SK-N-SH treated with all-trans-retinoic acid at 6 μM for 48 hours (cell line): ENCODE results near the gene SAMD1.

Source experiments
- ATAC-seq: fragments of 200-7000 bp; cut with Tn5 transposase; 3 replicates; pipeline ENCODE4 v1.9.1; 2020; ENCODE audit warnings: mild to moderate bottlenecking, moderate library complexity
- ARNTL ChIP-seq: fragments of 450-650 bp; formaldehyde crosslinking; IDR thresholded peaks from 2 replicates; pipeline ENCODE4 v1.5.0; 2020; ENCODE audit warnings: low read depth, mild to moderate bottlenecking, moderate library complexity, borderline replicate concordance
- BACH2 ChIP-seq: fragments of 250-450 bp; sonication (Bioruptor Pico); IDR thresholded peaks from 2 replicates; pipeline ENCODE4 v1.9.0; 2021; ENCODE audit warnings: mild to moderate bottlenecking, borderline replicate concordance
- CSDC2 ChIP-seq: fragments of 250-450 bp; sonication (Bioruptor Pico); IDR thresholded peaks from 2 replicates; pipeline ENCODE4 v1.5.0; 2020; ENCODE audit warnings: mild to moderate bottlenecking, moderate library complexity
- ESRRG ChIP-seq: fragments of 250-450 bp; sonication (Bioruptor Pico); IDR thresholded peaks from 2 replicates; pipeline ENCODE4 v1.6.1; 2021; ENCODE audit warnings: mild to moderate bottlenecking
- GLIS3 ChIP-seq: fragments of 250-450 bp; sonication (Bioruptor Pico); IDR thresholded peaks from 2 replicates; pipeline ENCODE4 v1.5.0; 2020; ENCODE audit warnings: mild to moderate bottlenecking, moderate library complexity
- ISL1 ChIP-seq: fragments of 250-450 bp; sonication (Bioruptor Pico); IDR thresholded peaks from 2 replicates; pipeline ENCODE4 v2.1.2; 2022; ENCODE audit warnings: mild to moderate bottlenecking, moderate library complexity
- OSR1 ChIP-seq: fragments of 250-450 bp; sonication (Bioruptor Pico); IDR thresholded peaks from 2 replicates; pipeline ENCODE4 v1.8.0; 2022; ENCODE audit warnings: moderate library complexity, mild to moderate bottlenecking, inconsistent platforms
- PPARA ChIP-seq: fragments of 250-450 bp; sonication (Bioruptor Pico); IDR thresholded peaks from 2 replicates; pipeline ENCODE4 v1.5.0; 2020; ENCODE audit warnings: mild to moderate bottlenecking, borderline replicate concordance
- RARB ChIP-seq: fragments of 250-450 bp; sonication (Bioruptor Pico); IDR thresholded peaks from 2 replicates; pipeline ENCODE4 v1.8.0; 2021; ENCODE audit warnings: mild to moderate bottlenecking, moderate library complexity
- SNAI2 ChIP-seq: fragments of 250-450 bp; sonication (Bioruptor Pico); IDR thresholded peaks from 2 replicates; pipeline ENCODE4 v1.5.0; 2020; ENCODE audit warnings: mild to moderate bottlenecking, moderate library complexity
- TCF4 ChIP-seq: fragments of 250-450 bp; sonication (Bioruptor Pico); IDR thresholded peaks from 2 replicates; pipeline ENCODE4 v1.8.0; 2021; ENCODE audit warnings: mild to moderate bottlenecking, moderate library complexity, borderline replicate concordance
- TOX ChIP-seq: fragments of 250-450 bp; sonication (Bioruptor Pico); IDR thresholded peaks from 2 replicates; pipeline ENCODE4 v1.8.0; 2021; ENCODE audit warnings: mild to moderate bottlenecking, moderate library complexity, borderline replicate concordance
- ZC3H10 ChIP-seq: fragments of 250-450 bp; sonication (Bioruptor Pico); IDR thresholded peaks from 2 replicates; pipeline ENCODE4 v1.5.1; 2021; ENCODE audit warnings: mild to moderate bottlenecking, moderate library complexity
- ZFP3 ChIP-seq: fragments of 250-450 bp; sonication (Bioruptor Pico); IDR thresholded peaks from 2 replicates; pipeline ENCODE4 v1.5.0; 2020; ENCODE audit warnings: mild to moderate bottlenecking, moderate library complexity
- ZFP30 ChIP-seq: fragments of 450-650 bp; formaldehyde crosslinking; IDR thresholded peaks from 2 replicates; pipeline ENCODE4 v1.5.0; 2022; ENCODE audit warnings: mild to moderate bottlenecking, moderate library complexity
- ZNF565 ChIP-seq: fragments of 450-650 bp; formaldehyde crosslinking; conservative IDR thresholded peaks from 2 replicates; pipeline ENCODE4 v1.5.0; 2020; ENCODE audit warnings: low read depth, mild to moderate bottlenecking, moderate library complexity
- ZNF70 ChIP-seq: fragments of 450-650 bp; formaldehyde crosslinking; IDR thresholded peaks from 2 replicates; pipeline ENCODE4 v1.5.0; 2020; ENCODE audit warnings: mild to moderate bottlenecking, moderate library complexity
- ZNF8 ChIP-seq: fragments of 450-650 bp; formaldehyde crosslinking; IDR thresholded peaks from 2 replicates; pipeline ENCODE4 v1.5.0; 2020; ENCODE audit warnings: mild to moderate bottlenecking, moderate library complexity
- TF ChIP-seq, protein P1 (sequence below): fragments of 250-450 bp; sonication (Bioruptor Pico); IDR thresholded peaks from 2 replicates; pipeline ENCODE4 v1.5.0; 2020; ENCODE audit warnings: mild to moderate bottlenecking, moderate library complexity
- TF ChIP-seq, protein P2 (sequence below): fragments of 250-450 bp; sonication (Bioruptor Pico); IDR thresholded peaks from 2 replicates; pipeline ENCODE4 v1.5.1; 2021; ENCODE audit warnings: mild to moderate bottlenecking, moderate library complexity
- TF ChIP-seq, protein P3 (sequence below): fragments of 250-450 bp; sonication (Bioruptor Pico); IDR thresholded peaks from 2 replicates; pipeline ENCODE4 v1.5.1; 2020; ENCODE audit warnings: low read depth, mild to moderate bottlenecking, moderate library complexity
- TF ChIP-seq, protein P4 (sequence below): fragments of 250-450 bp; sonication (Bioruptor Pico); IDR thresholded peaks from 2 replicates; pipeline ENCODE4 v1.8.0; 2021; ENCODE audit warnings: low read depth, mild to moderate bottlenecking, moderate library complexity, borderline replicate concordance

SAMD1 gene

DNA sequence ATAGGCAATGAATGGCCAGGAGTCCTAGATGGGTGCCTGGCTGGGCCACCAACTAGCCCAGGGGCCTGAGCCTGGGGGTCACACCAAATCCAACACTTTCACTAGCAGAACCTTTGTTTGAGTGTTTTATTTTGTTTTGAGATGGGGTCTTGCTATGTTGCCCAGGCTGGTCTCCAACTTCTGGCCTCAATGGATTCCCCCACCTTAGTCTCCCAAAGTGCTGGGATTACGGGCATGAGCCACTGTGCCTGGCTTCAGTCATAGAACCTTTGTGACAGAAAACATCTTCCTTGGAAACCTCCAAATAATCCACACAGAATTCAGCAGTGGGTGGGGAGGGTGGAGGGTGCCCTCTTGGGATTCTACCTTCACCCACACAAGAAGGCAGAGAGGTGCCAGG, 20.9 kb upstream of the SAMD1 start:
- TF ChIP-seq ISL1 (CRISPR knock-in tag) (no peak), ARNTL (CRISPR knock-in tag) (no peak), SNAI2 (no peak), ZC3H10 (CRISPR knock-in tag) (no peak), GLIS3 (CRISPR knock-in tag) (no peak), ZFP30 (CRISPR knock-in tag) (no peak), ZNF8 (no peak), ZNF70 (CRISPR knock-in tag) (no peak), PPARA (no peak), ESRRG (CRISPR knock-in tag) (no peak), RARB (CRISPR knock-in tag) (no peak), ZFP3 (CRISPR knock-in tag) (no peak)
- TF ChIP-seq, protein P1, sequence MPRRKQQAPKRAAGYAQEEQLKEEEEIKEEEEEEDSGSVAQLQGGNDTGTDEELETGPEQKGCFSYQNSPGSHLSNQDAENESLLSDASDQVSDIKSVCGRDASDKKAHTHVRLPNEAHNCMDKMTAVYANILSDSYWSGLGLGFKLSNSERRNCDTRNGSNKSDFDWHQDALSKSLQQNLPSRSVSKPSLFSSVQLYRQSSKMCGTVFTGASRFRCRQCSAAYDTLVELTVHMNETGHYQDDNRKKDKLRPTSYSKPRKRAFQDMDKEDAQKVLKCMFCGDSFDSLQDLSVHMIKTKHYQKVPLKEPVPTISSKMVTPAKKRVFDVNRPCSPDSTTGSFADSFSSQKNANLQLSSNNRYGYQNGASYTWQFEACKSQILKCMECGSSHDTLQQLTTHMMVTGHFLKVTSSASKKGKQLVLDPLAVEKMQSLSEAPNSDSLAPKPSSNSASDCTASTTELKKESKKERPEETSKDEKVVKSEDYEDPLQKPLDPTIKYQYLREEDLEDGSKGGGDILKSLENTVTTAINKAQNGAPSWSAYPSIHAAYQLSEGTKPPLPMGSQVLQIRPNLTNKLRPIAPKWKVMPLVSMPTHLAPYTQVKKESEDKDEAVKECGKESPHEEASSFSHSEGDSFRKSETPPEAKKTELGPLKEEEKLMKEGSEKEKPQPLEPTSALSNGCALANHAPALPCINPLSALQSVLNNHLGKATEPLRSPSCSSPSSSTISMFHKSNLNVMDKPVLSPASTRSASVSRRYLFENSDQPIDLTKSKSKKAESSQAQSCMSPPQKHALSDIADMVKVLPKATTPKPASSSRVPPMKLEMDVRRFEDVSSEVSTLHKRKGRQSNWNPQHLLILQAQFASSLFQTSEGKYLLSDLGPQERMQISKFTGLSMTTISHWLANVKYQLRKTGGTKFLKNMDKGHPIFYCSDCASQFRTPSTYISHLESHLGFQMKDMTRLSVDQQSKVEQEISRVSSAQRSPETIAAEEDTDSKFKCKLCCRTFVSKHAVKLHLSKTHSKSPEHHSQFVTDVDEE (CRISPR knock-in tag) = no peak
- TF ChIP-seq, protein P2, sequence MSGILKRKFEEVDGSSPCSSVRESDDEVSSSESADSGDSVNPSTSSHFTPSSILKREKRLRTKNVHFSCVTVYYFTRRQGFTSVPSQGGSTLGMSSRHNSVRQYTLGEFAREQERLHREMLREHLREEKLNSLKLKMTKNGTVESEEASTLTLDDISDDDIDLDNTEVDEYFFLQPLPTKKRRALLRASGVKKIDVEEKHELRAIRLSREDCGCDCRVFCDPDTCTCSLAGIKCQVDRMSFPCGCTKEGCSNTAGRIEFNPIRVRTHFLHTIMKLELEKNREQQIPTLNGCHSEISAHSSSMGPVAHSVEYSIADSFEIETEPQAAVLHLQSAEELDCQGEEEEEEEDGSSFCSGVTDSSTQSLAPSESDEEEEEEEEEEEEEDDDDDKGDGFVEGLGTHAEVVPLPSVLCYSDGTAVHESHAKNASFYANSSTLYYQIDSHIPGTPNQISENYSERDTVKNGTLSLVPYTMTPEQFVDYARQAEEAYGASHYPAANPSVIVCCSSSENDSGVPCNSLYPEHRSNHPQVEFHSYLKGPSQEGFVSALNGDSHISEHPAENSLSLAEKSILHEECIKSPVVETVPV = no peak
- no peak for ATAC-seq

DNA sequence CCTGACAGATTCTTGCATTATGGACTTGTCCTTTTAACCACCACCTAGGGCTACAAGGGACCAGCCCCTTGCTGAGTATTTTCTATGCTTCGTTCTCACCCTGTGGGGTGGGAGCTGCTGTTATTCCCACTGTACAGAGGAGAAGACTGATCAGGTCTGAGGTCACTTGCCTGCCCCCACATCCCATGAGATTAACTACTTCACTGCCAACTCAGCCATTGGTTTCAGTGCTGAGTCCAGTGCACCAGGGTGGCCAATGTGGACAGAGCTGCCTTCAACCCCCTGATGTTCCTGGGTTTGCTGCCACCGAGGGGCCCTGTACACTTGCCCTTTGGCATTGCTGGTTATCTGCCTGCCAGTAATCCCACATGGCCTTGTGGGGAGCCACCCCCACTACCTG, 20.1 kb upstream of the SAMD1 start:
- no peak for ATAC-seq
- no peak for TF ChIP-seq SNAI2
- no peak for TF ChIP-seq ISL1 (CRISPR knock-in tag)
- TF ChIP-seq, protein P2 = no peak
- TF ChIP-seq ARNTL (CRISPR knock-in tag) = no peak
- TF ChIP-seq ZNF70 (CRISPR knock-in tag) = no peak
- no peak for TF ChIP-seq ZNF565
- TF ChIP-seq ZC3H10 (CRISPR knock-in tag) = no peak
- TF ChIP-seq RARB (CRISPR knock-in tag) = no peak
- TF ChIP-seq PPARA = no peak
- no peak for TF ChIP-seq ESRRG (CRISPR knock-in tag)
- no peak for TF ChIP-seq OSR1 (CRISPR knock-in tag)
- TF ChIP-seq, protein P1 (CRISPR knock-in tag) = no peak
- no peak for TF ChIP-seq TCF4
- no peak for TF ChIP-seq ZFP3 (CRISPR knock-in tag)

DNA sequence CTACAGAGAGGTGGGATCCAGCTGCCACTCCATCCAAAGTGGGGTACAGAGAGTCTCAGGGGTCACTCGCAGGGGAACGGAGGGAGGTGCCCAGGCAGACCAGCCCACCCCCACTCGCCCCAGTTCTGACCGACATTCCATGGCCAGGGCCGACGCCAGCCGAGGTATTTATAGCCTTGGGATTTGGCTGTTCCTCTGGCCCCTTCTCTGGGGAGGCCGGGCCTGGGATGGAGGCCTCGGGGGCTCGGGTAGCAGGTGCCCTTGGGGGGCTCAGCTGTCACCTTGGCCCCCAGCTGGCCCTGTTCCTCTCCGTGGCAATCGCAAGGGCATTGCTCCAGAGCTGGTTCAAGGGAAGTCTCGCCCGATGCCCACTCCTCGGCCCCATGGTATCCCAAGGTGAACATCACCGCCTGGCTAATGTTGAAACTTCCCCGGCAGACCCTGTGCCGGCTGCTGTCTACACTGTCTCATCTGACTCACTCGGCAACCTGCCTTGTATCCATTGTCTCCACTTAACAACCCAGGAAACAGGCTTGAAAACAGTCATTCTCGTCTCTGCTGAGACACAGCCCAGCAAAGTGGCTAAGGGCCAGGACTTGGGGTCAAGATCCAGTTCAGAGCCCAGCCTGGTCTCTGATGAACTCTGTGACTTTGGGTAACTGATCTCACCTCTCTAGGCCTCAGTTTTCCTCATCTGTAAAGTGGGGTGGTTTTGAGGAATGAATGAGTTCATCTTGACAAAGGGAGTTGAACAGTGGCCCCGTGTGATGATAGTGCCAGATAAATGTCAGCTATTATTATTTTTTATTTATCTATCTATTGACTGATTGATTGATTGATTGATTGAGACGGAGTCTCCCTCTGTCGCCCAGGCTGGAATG, 17.3 kb upstream of the SAMD1 start:
- peak; percentile 68 for ATAC-seq
- TF ChIP-seq ZNF8 (no peak), ISL1 (CRISPR knock-in tag) (no peak), ARNTL (CRISPR knock-in tag) (no peak), ZNF70 (CRISPR knock-in tag) (no peak), RARB (CRISPR knock-in tag) (no peak), OSR1 (CRISPR knock-in tag) (no peak), TCF4 (no peak), TOX (CRISPR knock-in tag) (no peak), CSDC2 (CRISPR knock-in tag) (no peak), ZNF565 (no peak), PPARA (no peak), BACH2 (CRISPR knock-in tag) (no peak), ZC3H10 (CRISPR knock-in tag) (no peak), ZFP30 (CRISPR knock-in tag) (no peak), SNAI2 (no peak)
- TF ChIP-seq, protein P3, sequence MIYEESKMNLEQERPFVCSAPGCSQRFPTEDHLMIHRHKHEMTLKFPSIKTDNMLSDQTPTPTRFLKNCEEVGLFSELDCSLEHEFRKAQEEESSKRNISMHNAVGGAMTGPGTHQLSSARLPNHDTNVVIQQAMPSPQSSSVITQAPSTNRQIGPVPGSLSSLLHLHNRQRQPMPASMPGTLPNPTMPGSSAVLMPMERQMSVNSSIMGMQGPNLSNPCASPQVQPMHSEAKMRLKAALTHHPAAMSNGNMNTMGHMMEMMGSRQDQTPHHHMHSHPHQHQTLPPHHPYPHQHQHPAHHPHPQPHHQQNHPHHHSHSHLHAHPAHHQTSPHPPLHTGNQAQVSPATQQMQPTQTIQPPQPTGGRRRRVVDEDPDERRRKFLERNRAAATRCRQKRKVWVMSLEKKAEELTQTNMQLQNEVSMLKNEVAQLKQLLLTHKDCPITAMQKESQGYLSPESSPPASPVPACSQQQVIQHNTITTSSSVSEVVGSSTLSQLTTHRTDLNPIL = no peak
- TF ChIP-seq, protein P4, sequence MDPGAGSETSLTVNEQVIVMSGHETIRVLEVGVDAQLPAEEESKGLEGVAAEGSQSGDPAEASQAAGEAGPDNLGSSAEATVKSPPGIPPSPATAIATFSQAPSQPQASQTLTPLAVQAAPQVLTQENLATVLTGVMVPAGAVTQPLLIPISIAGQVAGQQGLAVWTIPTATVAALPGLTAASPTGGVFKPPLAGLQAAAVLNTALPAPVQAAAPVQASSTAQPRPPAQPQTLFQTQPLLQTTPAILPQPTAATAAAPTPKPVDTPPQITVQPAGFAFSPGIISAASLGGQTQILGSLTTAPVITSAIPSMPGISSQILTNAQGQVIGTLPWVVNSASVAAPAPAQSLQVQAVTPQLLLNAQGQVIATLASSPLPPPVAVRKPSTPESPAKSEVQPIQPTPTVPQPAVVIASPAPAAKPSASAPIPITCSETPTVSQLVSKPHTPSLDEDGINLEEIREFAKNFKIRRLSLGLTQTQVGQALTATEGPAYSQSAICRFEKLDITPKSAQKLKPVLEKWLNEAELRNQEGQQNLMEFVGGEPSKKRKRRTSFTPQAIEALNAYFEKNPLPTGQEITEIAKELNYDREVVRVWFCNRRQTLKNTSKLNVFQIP = no peak
- TF ChIP-seq, protein P2 = no peak
